HG03108 (cell line): ENCODE results near the gene RAD52.

ENCODE experiments used
- ATAC-seq: cut with Tn5 transposase; IDR thresholded peaks from one replicate; pipeline ENCODE4 v1.9.1; 2021; ENCODE audit warnings: moderate library complexity; ENCODE audit not compliant: unreplicated experiment

RAD52 gene

DNA sequence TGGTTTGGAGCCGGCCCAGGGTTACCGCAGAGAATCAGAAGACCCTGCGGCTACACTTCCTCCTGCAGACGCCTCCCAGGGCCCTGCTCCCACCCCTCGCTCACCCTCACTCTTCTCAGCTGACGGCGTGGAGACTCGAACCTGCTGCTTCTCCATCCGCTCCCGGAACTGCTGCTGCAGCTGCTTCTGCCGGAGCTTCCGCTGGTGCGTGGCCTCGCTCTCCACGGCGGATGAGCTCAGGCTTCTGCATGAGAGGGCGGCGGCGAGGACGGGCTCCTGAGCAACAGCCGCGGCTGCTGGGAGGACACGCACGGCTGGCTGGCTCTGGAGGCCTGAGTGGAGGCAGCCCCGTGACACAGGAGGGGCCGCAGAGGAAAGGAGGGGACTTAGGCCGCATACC lies 33.3 kb downstream of the RAD52 start:
- ATAC-seq: no peak

DNA sequence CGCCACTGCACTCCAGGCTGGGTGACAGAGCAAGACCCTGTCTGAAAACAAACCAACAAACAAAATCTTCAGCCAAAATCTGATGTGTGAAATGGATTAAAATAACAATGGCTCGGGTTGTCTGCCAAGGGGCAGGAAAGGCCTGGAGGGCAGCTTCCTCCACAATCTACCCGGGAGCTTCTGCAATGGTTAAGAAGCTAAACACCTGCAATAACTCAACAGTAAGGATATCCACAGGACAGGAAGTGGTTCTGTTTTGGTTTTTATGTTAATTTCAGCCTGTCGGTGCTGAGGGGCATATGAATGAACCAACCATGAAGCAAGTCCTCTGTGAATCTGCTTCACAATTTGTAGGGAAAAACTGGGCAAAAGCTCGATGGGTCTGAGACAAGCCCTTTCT lies 34.4 kb downstream of the RAD52 start:
- ATAC-seq: no peak

GRCh38 chr12:913919-914698 lies 35.4 kb downstream of the RAD52 start:
- no peak for ATAC-seq

GRCh38 chr12:912466-913235 lies 36.8 kb downstream of the RAD52 start:
- ATAC-seq: no peak

- no peak for ATAC-seq
These were observed 38.2 kb downstream of the RAD52 start for GRCh38 chr12:911191-911826.

DNA sequence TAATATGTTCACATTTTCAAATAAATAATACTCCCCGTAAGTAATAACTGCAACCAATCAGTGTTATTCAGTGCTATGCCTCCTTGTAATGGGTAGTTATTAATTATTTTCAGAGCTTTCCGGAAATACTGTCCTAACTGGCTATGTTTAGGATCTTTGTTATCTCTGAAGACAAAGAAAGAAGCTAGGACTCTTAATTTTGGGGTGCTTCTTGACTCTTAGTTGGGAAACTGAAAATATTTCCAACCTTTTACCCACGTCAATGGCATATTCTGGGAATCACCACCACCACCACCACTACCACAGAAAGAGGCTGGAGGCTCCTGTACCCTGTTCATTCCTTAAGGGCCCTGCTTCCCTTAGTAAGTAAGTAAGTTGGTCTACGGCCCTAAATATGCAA lies 39.1 kb downstream of the RAD52 start:
- ATAC-seq: no peak

GRCh38 chr12:909861-910260 lies 39.6 kb downstream of the RAD52 start:
- no peak for ATAC-seq

GRCh38 chr12:907413-908185 lies 41.9 kb downstream of the RAD52 start:
- no peak for ATAC-seq

DNA sequence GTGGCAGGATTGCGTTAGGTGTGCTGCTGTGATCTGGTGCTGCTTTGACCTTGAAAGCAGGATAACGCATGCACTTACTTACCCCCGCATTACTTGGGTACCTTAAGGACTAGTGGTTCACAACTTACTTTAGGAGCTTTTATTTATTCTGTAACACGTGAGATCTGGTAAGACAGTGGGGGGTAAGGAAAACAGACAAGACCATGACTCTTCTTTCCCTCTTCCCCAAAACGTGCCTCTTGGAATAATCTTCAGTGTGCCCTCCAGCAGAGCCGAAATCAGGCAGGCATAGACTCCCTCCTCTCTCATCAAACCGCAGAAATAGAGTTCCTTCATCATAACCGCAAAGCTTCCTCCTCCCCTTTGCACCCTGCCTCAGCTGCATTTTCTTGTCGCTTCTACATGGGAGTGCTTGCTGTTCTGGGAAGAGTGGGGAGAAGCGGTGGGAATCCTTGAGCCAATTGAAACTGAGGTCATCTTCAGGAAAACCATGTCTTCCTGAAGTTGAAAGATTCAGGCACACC lies 43.4 kb downstream of the RAD52 start:
- no peak for ATAC-seq

- no peak for ATAC-seq
These were observed 44.0 kb downstream of the RAD52 start for GRCh38 chr12:905261-906031.

DNA sequence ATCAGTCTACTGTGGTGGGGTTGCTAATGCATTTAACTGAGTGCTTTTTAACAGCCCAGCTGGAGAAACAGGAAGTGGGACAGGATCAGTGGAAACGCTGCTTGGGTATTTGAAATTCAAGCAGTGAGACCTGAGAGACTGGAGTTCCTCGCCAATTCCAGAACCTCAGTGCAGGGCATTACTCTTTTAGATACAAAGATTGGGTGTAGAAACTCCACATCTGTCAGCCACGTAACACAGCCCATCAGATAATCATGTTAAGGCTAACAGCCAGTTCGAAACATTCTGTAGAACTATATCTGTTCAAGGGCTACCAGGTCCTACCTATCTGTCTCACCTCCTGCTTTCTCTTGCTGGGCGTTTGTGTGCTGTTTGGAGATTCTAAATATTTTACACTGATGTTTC lies 45.5 kb downstream of the RAD52 start:
- ATAC-seq: no peak

GRCh38 chr12:903055-903454 lies 46.4 kb downstream of the RAD52 start:
- ATAC-seq: no peak

GRCh38 chr12:902581-902980 lies 46.9 kb downstream of the RAD52 start:
- ATAC-seq: no peak

GRCh38 chr12:897386-897785 lies 52.1 kb downstream of the RAD52 start:
- ATAC-seq: no peak

GRCh38 chr12:896031-896430 lies 53.5 kb downstream of the RAD52 start:
- ATAC-seq: no peak

DNA sequence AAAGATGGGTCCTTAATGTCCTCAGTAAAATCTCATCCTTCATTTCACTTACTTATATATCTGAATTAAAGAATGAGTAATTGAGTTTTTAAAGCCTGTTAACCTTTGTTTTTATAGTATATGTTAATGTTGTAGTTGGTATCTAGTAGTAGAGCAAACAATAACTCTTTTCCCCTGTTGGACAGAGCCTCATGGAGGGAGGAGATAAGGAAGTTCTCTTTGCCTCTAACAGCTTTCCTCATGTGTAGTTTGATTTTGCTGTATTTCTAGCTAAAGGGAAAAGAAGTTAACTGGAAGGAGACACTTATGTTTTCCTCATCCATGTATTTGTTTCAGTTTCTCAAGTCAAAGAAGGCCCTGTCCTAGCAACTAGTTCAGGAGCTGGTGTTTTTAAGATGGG lies 55.3 kb downstream of the RAD52 start:
- no peak for ATAC-seq

- no peak for ATAC-seq
These were observed 63.3 kb downstream of the RAD52 start for GRCh38 chr12:886206-886605.

GRCh38 chr12:885701-886100 lies 63.8 kb downstream of the RAD52 start:
- ATAC-seq: no peak

GRCh38 chr12:884746-885414 lies 64.6 kb downstream of the RAD52 start:
- no peak for ATAC-seq

DNA sequence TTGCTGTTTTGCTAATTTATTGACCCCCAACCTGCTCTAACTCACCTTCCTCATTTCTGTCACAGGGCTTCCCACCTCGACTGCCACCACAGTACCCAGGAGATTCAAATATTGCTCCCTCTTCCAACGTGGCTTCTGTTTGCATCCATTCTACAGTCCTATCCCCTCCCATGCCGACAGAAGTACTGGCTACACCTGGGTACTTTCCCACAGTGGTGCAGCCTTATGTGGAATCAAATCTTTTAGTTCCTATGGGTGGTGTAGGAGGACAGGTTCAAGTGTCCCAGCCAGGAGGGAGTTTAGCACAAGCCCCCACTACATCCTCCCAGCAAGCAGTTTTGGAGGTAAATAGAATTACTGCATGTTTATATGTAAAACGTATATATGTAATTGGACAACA lies 68.8 kb downstream of the RAD52 start:
- no peak for ATAC-seq
